HFF-Myc (cell line): ENCODE measurements around the gene TNFAIP2.

ENCODE experiments used
- DNase-seq: peaks from one replicate; pipeline ENCODE4 v3.0.0-alpha.2; 2011; ENCODE audit warnings: low read depth; ENCODE audit errors: extremely low read depth
- H3K4me3 ChIP-seq: replicated peaks from 2 replicates; pipeline ENCODE4 v1.5.1; 2011; ENCODE audit warnings: low read depth, mild to moderate bottlenecking, control low read depth, low read length
- TF ChIP-seq, protein P1 (sequence below): IDR thresholded peaks from 2 replicates; pipeline ENCODE4 v1.5.1; 2012; ENCODE audit warnings: mild to moderate bottlenecking, low read depth, low read length, control low read depth; ENCODE audit errors: missing control alignments

Gene TNFAIP2

GRCh38 chr14:103135333-103136260, 12.3 kb downstream of the TNFAIP2 start:
- TF ChIP-seq, protein P1, sequence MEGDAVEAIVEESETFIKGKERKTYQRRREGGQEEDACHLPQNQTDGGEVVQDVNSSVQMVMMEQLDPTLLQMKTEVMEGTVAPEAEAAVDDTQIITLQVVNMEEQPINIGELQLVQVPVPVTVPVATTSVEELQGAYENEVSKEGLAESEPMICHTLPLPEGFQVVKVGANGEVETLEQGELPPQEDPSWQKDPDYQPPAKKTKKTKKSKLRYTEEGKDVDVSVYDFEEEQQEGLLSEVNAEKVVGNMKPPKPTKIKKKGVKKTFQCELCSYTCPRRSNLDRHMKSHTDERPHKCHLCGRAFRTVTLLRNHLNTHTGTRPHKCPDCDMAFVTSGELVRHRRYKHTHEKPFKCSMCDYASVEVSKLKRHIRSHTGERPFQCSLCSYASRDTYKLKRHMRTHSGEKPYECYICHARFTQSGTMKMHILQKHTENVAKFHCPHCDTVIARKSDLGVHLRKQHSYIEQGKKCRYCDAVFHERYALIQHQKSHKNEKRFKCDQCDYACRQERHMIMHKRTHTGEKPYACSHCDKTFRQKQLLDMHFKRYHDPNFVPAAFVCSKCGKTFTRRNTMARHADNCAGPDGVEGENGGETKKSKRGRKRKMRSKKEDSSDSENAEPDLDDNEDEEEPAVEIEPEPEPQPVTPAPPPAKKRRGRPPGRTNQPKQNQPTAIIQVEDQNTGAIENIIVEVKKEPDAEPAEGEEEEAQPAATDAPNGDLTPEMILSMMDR: no peak
- DNase-seq: no peak
- no peak overlapping the region for H3K4me3 ChIP-seq

DNA sequence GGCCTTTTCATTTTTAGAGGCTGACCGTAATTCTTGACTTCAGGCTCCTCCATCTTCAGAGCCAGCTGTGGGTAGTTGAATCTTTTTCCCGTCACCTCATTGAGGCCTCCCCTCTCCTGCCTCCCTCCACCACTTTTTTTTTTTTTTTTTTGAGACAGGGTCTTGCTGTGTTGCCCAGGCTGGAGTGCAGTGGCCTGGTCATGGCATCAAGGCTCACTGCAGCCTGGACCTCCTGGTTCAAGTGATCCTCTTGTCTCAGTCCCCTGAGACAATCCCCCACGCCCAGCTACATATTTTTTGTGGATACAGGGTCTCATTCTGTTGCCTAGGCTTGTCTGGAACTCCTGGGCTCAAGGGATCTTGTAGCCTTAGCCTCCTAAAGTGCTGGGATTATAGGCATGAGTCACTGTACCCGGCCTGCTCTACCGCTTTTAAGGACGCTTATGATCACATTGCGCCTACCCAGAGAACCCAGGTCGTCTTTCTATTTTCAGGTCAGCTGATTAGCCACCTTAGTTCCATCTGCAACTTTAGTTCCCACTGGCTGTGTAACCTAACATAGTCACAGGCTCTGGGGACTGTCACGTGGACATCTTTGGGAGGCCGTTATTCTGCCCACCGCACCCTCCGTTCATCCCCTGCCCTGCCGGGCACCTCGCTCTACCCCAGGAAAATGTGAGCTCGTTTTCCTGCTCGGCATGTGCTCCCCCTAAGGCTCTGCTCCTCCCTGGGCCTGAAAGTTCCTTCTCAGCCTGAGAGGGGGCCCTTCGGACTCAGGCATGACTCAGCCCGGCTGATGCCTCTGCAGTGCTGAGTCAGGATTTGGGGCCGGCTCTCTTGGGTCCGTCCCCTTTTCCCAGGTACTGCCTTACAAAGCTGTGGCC, 13.4 kb downstream of the TNFAIP2 start:
- TF ChIP-seq, protein P1: no peak
- no peak overlapping the region for H3K4me3 ChIP-seq
- DNase-seq: no peak

- DNase-seq: no peak
- TF ChIP-seq, protein P1: no peak
- no peak overlapping the region for H3K4me3 ChIP-seq
Measured at GRCh38 chr14:103137689-103138300, 14.5 kb downstream of the TNFAIP2 start.

GRCh38 chr14:103138301-103139131, 15.3 kb downstream of the TNFAIP2 start:
- no peak overlapping the region for H3K4me3 ChIP-seq
- no peak for DNase-seq
- TF ChIP-seq, protein P1: no peak

DNA sequence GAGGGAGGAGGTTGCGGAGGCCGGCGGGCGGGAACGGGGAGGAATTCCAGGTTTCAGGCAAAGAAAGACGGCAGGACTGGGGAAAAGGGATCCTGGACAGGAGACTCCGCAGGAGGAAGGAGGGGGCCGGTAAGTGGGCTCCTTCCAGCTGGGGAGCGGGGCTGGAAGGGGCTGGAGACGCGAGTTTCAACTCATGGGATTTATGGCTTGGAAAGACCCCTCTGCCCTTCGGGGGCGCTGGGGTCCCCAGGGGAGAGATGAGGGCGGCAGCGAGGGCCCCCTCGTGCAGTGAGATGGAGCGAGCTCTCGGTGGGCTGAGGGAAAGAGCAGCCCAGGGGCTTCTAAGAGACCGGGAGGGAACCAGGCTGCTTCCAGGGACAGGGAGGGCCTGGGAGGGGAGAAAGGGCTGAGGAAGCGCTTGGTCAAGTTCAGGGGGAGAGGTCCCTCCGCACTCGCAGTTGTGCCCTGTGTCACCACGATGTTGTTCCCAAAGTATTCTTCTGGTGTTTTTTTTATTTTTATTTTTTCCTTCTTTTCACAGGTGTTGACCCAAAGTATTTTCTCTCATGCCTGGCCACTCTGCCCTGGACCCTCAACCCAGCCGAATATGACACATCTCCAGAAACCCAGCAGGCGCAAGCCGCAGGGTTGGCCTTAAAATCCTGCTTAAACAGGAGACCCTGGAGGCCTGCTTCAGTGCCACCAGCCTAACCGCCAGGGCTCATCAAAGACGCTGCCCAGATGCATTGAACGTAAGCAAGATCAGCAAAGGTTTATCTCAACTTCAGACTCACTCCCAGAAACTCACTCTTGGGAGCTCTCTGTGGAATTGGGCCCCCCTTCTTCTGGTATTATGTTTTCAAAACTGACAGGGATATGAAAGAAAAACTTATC, 16.1 kb downstream of the TNFAIP2 start:
- TF ChIP-seq, protein P1: no peak
- no peak for DNase-seq
- H3K4me3 ChIP-seq: no peak overlapping the region
